ENCODE data around the gene CADPS.

- TF ChIP-seq CTCF (IDR thresholded peaks at IDR 0.05; ENCODE audit: poor library complexity) (no peak), EZH2 (IDR thresholded peaks at IDR 0.05; ENCODE audit: borderline replicate concordance) (no peak)
Measured at GRCh38 chr3:62604751-62605351, 270.4 kb downstream of the CADPS start.

All from hepatocyte (in vitro differentiated cells).